GM12878 (cell line): ENCODE results near the gene SLAMF1.

Experiments used
- CREB1 ChIP-seq: IDR thresholded peaks from 2 replicates; pipeline ENCODE4 v1.6.1; 2012; ENCODE audit warnings: low read depth, mild to moderate bottlenecking, inconsistent platforms
- CTCF ChIP-seq, 3 experiments: IDR thresholded peaks in 2 of 3; conservative IDR thresholded peaks in 1 of 3; 2 replicates each; pipeline ENCODE4 v1.5.1; 2011; ENCODE audit warnings: low read depth in 3 of 3, low read length in 3 of 3, mild to moderate bottlenecking in 3 of 3, control low read depth in 2 of 3, moderate library complexity in 2 of 3, inconsistent platforms in 1 of 3, mixed read lengths in 1 of 3; ENCODE audit not compliant: control insufficient read depth in 2 of 3, insufficient read depth in 1 of 3; ENCODE audit errors: extremely low read depth in 1 of 3
- E2F4 ChIP-seq: IDR thresholded peaks from 2 replicates; pipeline ENCODE4 v1.6.1; 2012; ENCODE audit warnings: low read depth, low read length, improper control_type of control experiment
- KAT2A ChIP-seq: conservative IDR thresholded peaks from 2 replicates; pipeline ENCODE4 v1.6.1; 2011; ENCODE audit warnings: low read depth, low read length; ENCODE audit not compliant: control insufficient read depth
- POLR2A ChIP-seq: IDR thresholded peaks from 2 replicates; pipeline ENCODE4 v1.6.1; 2011; ENCODE audit warnings: low read depth, mild to moderate bottlenecking, low read length
- POU2F2 ChIP-seq: IDR thresholded peaks from 3 replicates; pipeline ENCODE4 v1.6.1; 2011; ENCODE audit warnings: low read depth, mild to moderate bottlenecking, low read length, borderline replicate concordance
- RAD21 ChIP-seq: IDR thresholded peaks from 2 replicates; pipeline ENCODE4 v1.6.1; 2011; ENCODE audit warnings: mild to moderate bottlenecking, low read depth, low read length, moderate library complexity; ENCODE audit not compliant: insufficient read depth
- USF2 ChIP-seq: IDR thresholded peaks from 2 replicates; pipeline ENCODE4 v1.6.1; 2011; ENCODE audit warnings: low read depth, low read length, improper control_type of control experiment, borderline replicate concordance
- YY1 ChIP-seq: IDR thresholded peaks from 2 replicates; pipeline ENCODE4 v1.6.1; 2011; ENCODE audit warnings: low read depth, mild to moderate bottlenecking, low read length
- ZNF207 ChIP-seq: fragments of 450-650 bp; IDR thresholded peaks from 2 replicates; pipeline ENCODE4 v1.6.1; 2014; ENCODE audit warnings: antibody characterized with exemption, mild to moderate bottlenecking, borderline replicate concordance
- ZNF274 ChIP-seq: IDR thresholded peaks from one replicate; pipeline ENCODE4 v1.8.0; 2011; ENCODE audit not compliant: insufficient read length, insufficient read depth
- TF ChIP-seq, protein P1 (sequence below): fragments of 450-650 bp; IDR thresholded peaks from 2 replicates; pipeline ENCODE4 v1.6.1; 2017; ENCODE audit warnings: antibody characterized with exemption, mild to moderate bottlenecking, moderate library complexity

- TF ChIP-seq, protein P1, sequence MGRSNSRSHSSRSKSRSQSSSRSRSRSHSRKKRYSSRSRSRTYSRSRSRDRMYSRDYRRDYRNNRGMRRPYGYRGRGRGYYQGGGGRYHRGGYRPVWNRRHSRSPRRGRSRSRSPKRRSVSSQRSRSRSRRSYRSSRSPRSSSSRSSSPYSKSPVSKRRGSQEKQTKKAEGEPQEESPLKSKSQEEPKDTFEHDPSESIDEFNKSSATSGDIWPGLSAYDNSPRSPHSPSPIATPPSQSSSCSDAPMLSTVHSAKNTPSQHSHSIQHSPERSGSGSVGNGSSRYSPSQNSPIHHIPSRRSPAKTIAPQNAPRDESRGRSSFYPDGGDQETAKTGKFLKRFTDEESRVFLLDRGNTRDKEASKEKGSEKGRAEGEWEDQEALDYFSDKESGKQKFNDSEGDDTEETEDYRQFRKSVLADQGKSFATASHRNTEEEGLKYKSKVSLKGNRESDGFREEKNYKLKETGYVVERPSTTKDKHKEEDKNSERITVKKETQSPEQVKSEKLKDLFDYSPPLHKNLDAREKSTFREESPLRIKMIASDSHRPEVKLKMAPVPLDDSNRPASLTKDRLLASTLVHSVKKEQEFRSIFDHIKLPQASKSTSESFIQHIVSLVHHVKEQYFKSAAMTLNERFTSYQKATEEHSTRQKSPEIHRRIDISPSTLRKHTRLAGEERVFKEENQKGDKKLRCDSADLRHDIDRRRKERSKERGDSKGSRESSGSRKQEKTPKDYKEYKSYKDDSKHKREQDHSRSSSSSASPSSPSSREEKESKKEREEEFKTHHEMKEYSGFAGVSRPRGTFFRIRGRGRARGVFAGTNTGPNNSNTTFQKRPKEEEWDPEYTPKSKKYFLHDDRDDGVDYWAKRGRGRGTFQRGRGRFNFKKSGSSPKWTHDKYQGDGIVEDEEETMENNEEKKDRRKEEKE: no peak
- TF ChIP-seq USF2 (no peak), CTCF (IDR thresholded peaks at IDR 0.05 in 2 of 3, conservative IDR thresholded peaks at IDR 0.05 in 1 of 3; ENCODE audit: control insufficient read depth in 2 of 3, extremely low read depth in 1 of 3, insufficient read depth in 1 of 3, low read depth in 3 of 3, low read length in 3 of 3) (no peak), ZNF207 (no peak), POLR2A (no peak), ZNF274 (no peak), RAD21 (no peak), POU2F2 (no peak), CREB1 (no peak), KAT2A (no peak), YY1 (no peak), E2F4 (no peak)
Observed at GRCh38 chr1:160682983-160683865, 36.4 kb upstream of the SLAMF1 start.
